Neuron (in vitro differentiated cells): Measurements from ENCODE around the gene EFCAB6.
A peak's percentile ranks its signal among the peaks of the same experiment; 100 is the strongest.

ENCODE experiments used
- H2AFZ ChIP-seq: one replicate; pipeline ENCODE4 v1.6.1; 2013; ENCODE audit warnings: low read depth, mild to moderate bottlenecking, inconsistent platforms, low read length, moderate library complexity
- H3K27me3 ChIP-seq: one replicate; pipeline ENCODE4 v1.6.1; 2013; ENCODE audit warnings: low read length; ENCODE audit not compliant: insufficient read depth
- H3K36me3 ChIP-seq: one replicate; pipeline ENCODE4 v1.6.1; 2013; ENCODE audit warnings: low read length; ENCODE audit not compliant: insufficient read depth
- H3K4me1 ChIP-seq: one replicate; pipeline ENCODE4 v1.6.1; 2013; ENCODE audit warnings: low read length; ENCODE audit not compliant: insufficient read depth
- H3K4me3 ChIP-seq: 2 replicates; pipeline ENCODE4 v1.5.1; 2013; ENCODE audit warnings: mild to moderate bottlenecking, low read length, moderate library complexity
- H3K9me3 ChIP-seq: one replicate; pipeline ENCODE4 v1.6.1; 2013; ENCODE audit warnings: low read length

Gene EFCAB6, protein sequence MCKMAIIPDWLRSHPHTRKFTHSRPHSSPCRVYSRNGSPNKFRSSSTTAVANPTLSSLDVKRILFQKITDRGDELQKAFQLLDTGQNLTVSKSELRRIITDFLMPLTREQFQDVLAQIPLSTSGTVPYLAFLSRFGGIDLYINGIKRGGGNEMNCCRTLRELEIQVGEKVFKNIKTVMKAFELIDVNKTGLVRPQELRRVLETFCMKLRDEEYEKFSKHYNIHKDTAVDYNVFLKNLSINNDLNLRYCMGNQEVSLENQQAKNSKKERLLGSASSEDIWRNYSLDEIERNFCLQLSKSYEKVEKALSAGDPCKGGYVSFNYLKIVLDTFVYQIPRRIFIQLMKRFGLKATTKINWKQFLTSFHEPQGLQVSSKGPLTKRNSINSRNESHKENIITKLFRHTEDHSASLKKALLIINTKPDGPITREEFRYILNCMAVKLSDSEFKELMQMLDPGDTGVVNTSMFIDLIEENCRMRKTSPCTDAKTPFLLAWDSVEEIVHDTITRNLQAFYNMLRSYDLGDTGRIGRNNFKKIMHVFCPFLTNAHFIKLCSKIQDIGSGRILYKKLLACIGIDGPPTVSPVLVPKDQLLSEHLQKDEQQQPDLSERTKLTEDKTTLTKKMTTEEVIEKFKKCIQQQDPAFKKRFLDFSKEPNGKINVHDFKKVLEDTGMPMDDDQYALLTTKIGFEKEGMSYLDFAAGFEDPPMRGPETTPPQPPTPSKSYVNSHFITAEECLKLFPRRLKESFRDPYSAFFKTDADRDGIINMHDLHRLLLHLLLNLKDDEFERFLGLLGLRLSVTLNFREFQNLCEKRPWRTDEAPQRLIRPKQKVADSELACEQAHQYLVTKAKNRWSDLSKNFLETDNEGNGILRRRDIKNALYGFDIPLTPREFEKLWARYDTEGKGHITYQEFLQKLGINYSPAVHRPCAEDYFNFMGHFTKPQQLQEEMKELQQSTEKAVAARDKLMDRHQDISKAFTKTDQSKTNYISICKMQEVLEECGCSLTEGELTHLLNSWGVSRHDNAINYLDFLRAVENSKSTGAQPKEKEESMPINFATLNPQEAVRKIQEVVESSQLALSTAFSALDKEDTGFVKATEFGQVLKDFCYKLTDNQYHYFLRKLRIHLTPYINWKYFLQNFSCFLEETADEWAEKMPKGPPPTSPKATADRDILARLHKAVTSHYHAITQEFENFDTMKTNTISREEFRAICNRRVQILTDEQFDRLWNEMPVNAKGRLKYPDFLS (N-terminal part only)

GRCh38 chr22:43812149-43812842, at the start of gene EFCAB6:
Gene EFCAB6 (minus strand): TSS chr22:43812305. CDS start chr22:43782318, 29,987 bp downstream.
- Histone ChIP-seq H3K36me3 (peaks cover 3% of the 10 kb centered on the region), H2AFZ (peak within 1 kb of the TSS; percentile 59), H3K4me3 (peak within 1 kb of the TSS; percentile 83), H3K27me3 (no peaks in the 10 kb centered on the region), H3K9me3 (no peaks in the 10 kb centered on the region), H3K4me1 (peaks cover 14% of the 10 kb centered on the region)

DNA sequence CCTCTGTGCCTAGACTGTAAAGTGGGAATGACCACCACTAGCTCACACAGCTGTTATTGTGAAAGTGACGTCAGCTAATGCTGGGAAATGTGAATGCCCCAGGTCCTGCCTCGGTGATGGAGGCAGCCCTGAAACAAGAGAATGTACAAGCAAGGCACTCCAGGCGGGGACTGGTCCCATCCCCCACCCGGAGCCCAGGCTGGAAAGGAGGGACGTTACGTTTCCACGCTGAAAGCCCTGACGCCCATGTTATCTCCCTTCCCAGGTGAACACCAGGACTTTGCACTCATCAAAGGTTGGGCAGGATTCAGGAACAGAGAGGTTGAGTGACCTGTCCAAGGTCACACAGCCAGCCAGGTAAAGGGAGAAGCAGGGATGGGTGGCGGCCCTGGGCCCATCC, 49.4 kb upstream of the EFCAB6 start:
- no peak overlapping the region for H2AFZ ChIP-seq
- H3K27me3 ChIP-seq, result no peaks in the 10 kb centered on the region
- peaks cover 9% of the 10 kb centered on the region for H3K9me3 ChIP-seq
- peaks cover 15% of the 10 kb centered on the region for H3K4me1 ChIP-seq
- no peaks in the 10 kb centered on the region for H3K36me3 ChIP-seq
- H3K4me3 ChIP-seq, result peak overlapping the region; percentile 76

DNA sequence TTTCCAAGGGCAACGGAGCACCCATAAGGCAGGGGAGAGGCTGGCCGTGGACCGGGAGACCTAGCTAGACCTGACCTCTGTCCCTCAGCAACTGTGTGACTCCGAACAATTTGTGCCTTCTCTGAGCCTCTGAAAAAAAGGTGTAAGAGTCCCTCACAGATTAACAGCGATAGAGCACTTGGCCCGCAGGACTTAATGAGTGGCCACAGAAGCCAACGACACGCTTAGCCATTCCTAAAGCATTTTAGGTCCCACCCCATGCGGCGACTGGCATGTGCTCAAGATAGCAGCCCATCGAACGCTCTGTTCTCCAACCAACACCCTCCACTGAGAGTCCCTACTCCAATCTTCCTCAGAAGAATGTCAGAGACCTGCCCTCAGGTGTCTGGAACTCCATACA, 48.7 kb upstream of the EFCAB6 start:
- Histone ChIP-seq H3K4me3 (peak overlapping the region; percentile 76), H3K27me3 (no peaks in the 10 kb centered on the region), H3K36me3 (no peaks in the 10 kb centered on the region), H3K9me3 (peaks cover 9% of the 10 kb centered on the region), H3K4me1 (peaks cover 15% of the 10 kb centered on the region), H2AFZ (no peak overlapping the region)

GRCh38 chr22:43860126-43860525, 48.0 kb upstream of the EFCAB6 start:
- Histone ChIP-seq H3K36me3 (no peaks in the 10 kb centered on the region), H3K4me3 (no peak overlapping the region), H2AFZ (no peak overlapping the region), H3K4me1 (peaks cover 15% of the 10 kb centered on the region), H3K9me3 (peaks cover 9% of the 10 kb centered on the region), H3K27me3 (no peaks in the 10 kb centered on the region)

DNA sequence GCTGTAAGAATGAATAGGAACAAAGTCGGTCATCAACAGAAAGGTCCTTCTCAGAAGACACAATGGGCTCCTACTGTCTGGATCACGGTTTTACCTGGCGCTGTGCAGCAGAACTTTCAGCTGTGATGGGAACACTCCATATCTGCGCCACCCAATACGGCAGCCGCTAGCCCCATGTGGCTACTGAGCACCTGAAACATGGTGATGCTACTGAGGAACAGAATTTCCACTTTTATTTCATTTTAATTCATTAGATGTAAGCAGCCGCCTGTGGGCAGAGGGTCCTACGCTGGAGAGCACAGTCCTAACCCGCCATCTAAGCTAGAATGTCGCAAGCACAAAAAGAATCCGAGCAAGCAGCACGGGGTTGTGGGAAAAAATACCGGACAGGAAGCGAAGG, 47.5 kb upstream of the EFCAB6 start:
- H2AFZ ChIP-seq, result no peak overlapping the region
- no peaks in the 10 kb centered on the region for H3K27me3 ChIP-seq
- H3K9me3 ChIP-seq, result peaks cover 9% of the 10 kb centered on the region
- H3K4me3 ChIP-seq, result no peak overlapping the region
- H3K4me1 ChIP-seq, result peaks cover 15% of the 10 kb centered on the region
- H3K36me3 ChIP-seq, result no peaks in the 10 kb centered on the region

- H3K4me1 ChIP-seq, result peaks cover 15% of the 10 kb centered on the region
- H3K9me3 ChIP-seq, result peaks cover 9% of the 10 kb centered on the region
- H2AFZ ChIP-seq, result no peak overlapping the region
- H3K4me3 ChIP-seq, result no peak overlapping the region
- H3K27me3 ChIP-seq, result no peaks in the 10 kb centered on the region
- no peaks in the 10 kb centered on the region for H3K36me3 ChIP-seq
Observed at GRCh38 chr22:43859176-43859575, 47.1 kb upstream of the EFCAB6 start.

- Histone ChIP-seq H3K27me3 (no peaks in the 10 kb centered on the region), H3K9me3 (peaks cover 9% of the 10 kb centered on the region), H3K36me3 (no peaks in the 10 kb centered on the region), H2AFZ (no peak overlapping the region), H3K4me1 (peaks cover 15% of the 10 kb centered on the region), H3K4me3 (no peak overlapping the region)
Observed at GRCh38 chr22:43858156-43858895, 46.2 kb upstream of the EFCAB6 start.

- H3K9me3 ChIP-seq, result peaks cover 9% of the 10 kb centered on the region
- no peak overlapping the region for H2AFZ ChIP-seq
- H3K4me1 ChIP-seq, result peaks cover 15% of the 10 kb centered on the region
- H3K27me3 ChIP-seq, result no peaks in the 10 kb centered on the region
- no peaks in the 10 kb centered on the region for H3K36me3 ChIP-seq
- no peak overlapping the region for H3K4me3 ChIP-seq
Observed at GRCh38 chr22:43857367-43857766, 45.3 kb upstream of the EFCAB6 start.

DNA sequence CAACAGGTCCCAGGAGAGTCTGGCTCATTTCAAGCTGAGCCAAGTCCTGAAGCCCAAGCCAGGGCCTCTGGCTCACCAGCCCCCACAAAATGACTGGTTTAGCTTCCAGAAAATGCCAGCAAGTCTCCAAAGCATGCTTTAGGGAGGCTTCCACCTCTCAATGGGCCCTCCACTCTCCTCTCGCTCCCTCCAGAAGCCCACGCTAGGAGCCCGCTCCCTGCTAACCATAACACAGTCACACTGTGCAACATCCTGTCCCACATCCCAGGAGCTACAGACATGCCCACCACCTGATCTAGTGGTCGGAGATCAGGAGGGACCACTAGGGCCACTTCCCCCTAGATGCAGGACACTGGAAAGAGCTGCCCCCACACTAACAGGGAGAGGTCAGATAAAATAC, 43.3 kb upstream of the EFCAB6 start:
- Histone ChIP-seq H3K4me3 (no peak overlapping the region), H2AFZ (no peak overlapping the region), H3K4me1 (peaks cover 2% of the 10 kb centered on the region), H3K9me3 (peaks cover 9% of the 10 kb centered on the region), H3K27me3 (no peaks in the 10 kb centered on the region), H3K36me3 (no peaks in the 10 kb centered on the region)

GRCh38 chr22:43854786-43855271, 42.7 kb upstream of the EFCAB6 start:
- no peak overlapping the region for H2AFZ ChIP-seq
- no peaks in the 10 kb centered on the region for H3K27me3 ChIP-seq
- no peaks in the 10 kb centered on the region for H3K4me1 ChIP-seq
- H3K9me3 ChIP-seq, result peaks cover 9% of the 10 kb centered on the region
- H3K4me3 ChIP-seq, result no peak overlapping the region
- H3K36me3 ChIP-seq, result no peaks in the 10 kb centered on the region

- Histone ChIP-seq H2AFZ (no peak overlapping the region), H3K27me3 (no peaks in the 10 kb centered on the region), H3K36me3 (no peaks in the 10 kb centered on the region)
Observed at GRCh38 chr22:43854121-43854785, 42.1 kb upstream of the EFCAB6 start.

More at GRCh38 chr22:43854121-43854785, 42.1 kb upstream of the EFCAB6 start:
- Histone ChIP-seq H3K4me1 (no peaks in the 10 kb centered on the region), H3K9me3 (peaks cover 9% of the 10 kb centered on the region), H3K4me3 (no peak overlapping the region)
